GM18909 (cell line): ENCODE results near the gene HGF.

Experiments
- ATAC-seq: cut with Tn5 transposase; IDR thresholded peaks from one replicate; pipeline ENCODE4 v1.9.1; 2021; ENCODE audit warnings: mild to moderate bottlenecking; ENCODE audit not compliant: unreplicated experiment, poor library complexity

HGF gene

DNA sequence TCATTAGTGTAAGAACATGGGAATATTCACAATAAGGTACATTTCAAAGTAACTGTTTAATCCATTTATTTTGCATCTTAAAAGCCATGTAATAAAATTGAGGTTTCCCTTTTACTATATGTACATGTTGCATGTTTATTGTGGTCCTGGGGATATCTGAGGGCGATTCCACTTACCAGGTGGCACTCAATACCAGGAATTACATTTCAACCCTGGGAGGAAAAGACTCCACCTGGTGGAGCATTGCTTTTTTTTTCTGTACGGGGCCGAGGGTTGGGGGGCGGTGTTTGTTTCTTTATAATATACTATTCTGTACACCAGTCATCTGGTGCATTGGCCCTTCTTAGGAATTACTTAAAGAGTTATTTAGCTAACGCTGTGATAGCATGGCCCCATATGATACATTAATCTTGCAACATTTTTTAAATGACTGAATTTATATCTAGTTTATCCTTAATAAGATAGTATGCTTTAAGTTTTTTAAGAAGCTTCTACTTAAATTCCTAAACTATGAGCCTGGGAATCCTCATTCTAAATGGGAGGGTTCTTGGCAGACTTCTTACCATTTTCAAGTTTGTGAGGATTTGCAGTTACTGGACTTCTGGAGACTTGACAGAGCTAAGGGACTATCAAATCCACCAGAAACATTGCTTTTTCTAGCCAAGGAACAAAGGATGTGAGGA lies 7.2 kb upstream of the HGF start:
- ATAC-seq, result no peak

DNA sequence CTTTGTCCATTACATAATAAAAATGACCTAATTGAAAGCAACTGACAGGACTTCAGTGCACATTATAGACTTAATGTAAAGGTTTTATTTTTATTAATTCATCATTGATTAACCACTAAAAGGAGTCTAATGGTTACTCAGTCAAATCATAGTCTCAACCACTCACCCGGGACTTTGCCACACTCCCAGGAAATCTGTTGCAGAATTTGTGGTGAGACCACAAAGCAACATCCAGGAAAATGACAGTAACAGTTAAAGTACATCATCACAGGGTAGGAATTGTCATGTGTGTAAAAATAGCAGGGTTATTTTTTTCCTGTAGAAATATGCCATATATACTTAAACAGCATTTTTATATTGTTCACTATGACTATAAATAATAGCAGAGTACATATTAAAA lies 6.3 kb upstream of the HGF start:
- ATAC-seq, result no peak

- no peak for ATAC-seq
Measured at GRCh38 chr7:81775560-81775959, 5.7 kb upstream of the HGF start.

DNA sequence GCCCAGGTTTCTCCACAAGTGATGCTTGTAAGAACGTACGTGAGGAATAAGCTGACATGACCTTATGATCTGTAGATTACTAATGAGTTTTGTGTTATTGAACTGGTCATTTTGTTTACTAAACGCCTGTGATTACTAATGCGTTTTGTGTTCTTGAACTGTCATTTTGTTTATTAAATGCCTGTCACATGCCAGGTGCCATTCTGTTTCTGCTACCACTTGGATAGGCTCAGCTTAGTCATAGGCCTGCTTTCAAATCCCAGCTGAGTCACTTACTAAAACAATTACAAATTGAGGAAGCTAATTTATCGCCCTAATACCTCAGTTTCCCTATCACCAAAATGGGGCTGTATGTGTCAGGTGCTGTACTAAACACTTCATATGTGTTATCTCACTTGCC lies 4.7 kb upstream of the HGF start:
- no peak for ATAC-seq

- ATAC-seq, result no peak
Measured at GRCh38 chr7:81770728-81771223, 929 bp upstream of the HGF start.

GRCh38 chr7:81768951-81769778 lies 682 bp downstream of the HGF start:
- no peak for ATAC-seq

GRCh38 chr7:81767926-81768325 lies 1.9 kb downstream of the HGF start:
- ATAC-seq, result no peak

GRCh38 chr7:81761821-81762220 lies 8.0 kb downstream of the HGF start:
- ATAC-seq, result no peak

DNA sequence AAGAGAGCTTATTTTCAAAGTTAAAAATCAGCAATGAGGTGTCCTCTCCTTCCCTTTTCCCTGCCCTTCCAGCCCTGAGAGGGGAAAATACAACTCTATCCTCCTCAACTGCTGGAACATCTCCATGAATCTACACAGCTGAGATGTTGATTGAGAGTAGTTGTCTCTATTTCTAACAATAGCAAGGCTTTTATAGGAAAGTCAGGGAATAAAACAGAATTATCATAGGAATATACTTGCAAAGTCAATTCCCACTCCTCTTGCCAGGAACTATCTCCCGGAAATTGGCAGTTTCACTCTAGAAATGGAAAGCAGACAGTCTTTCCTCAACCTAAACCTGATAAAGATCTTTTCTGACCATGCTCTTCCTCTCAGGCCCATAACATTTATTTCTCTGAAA lies 8.8 kb downstream of the HGF start:
- ATAC-seq, result no peak

DNA sequence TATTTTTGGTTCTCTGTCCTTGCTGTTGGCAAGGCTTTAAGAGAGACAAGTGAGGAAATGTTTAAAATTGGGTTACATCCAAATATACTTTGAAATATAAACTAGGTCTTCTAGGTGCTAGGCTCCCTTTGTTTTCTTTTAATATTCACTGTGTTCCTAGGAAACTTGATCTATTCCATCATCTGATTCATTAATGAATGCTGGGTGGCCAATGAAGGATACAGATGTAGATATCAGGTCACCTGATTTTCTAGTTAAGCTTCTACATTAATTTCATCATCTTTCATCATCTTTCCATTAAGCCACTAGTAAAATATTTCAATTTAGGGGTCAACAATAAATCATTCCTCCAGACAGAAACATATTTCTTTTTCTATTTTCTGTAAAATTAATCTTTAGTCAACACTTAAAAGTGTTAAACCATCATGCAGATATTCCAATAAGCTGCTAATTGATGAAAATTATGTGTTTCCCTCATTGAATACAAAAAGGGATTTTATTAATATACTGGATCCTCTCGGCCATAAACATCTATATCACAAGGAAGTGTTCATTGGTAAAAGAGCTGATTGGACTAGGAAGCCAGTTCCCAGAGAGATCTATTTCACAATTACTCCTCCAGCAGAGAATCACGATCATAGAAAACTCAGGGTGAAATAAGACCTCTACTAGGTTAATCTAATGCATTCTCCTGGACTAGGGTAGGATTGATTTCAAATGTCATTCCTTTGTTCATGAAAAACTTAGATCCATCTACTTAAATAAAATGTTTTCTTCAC lies 14.7 kb downstream of the HGF start:
- ATAC-seq, result no peak

DNA sequence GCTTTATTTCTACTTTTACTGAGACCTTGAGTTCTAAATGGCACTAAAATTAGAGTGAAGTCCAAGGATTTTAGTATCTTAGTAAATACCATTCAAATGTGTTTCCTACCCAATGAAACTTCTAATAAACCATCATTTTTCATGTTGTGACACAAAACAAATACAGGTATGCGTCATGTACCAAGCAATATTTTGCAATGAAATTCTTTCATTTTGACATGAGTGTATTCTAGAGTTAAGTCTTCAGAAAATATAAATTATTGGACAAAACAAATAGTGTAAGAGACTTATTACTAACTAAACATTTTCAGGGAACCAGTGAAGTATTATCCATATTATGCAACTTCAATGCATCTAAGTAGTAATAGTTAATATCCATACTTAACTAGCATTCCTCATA lies 16.5 kb downstream of the HGF start:
- ATAC-seq, result no peak

DNA sequence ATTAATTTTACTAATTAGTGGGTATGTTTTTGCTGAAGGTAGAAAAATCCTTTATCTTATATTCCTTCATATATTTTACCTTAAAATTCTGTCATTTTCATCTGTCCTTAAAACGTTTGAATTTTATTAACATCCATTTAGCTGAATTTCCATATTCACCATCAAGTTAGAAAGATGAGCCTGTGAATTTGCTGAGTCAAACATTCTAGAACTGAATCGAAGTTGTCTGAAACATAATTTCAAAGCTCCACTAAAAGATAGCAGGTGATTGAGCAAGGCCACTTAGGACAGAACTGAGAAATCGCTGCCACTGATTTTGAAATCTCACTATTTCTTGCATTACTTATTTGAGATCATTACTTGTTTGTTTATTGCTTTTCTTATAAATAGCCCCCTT lies 17.5 kb downstream of the HGF start:
- ATAC-seq, result no peak

DNA sequence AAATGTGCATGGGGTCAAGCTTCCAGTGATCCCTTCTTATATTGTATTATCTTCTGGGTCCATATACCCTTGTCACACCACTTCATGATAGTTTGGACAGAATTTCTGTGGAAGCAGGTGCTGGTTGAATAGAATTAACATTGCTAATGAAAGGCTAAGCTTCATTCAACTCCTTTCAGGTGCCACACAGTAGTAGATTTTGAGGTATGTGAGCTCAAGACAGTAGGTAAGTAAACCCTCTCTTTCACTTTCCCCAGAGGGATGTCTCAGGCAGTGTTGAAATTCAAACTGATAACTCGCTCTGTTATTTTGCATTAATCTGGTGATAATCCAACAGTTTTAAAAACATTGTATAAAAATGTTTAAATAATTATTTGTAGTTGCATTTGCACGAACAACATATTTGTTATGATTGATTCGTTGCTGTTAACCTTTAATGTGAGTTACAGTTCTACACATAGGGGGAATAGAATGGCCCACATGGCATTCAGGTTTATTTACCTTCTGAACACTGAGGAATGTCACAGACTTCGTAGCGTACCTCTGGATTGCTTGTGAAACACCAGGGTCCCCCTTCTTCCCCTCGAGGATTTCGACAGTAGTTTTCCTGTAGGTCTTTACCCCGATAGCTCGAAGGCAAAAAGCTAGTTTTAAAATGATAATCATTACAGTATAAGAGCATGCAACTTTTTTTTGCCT lies 18.1 kb downstream of the HGF start:
- ATAC-seq, result no peak

DNA sequence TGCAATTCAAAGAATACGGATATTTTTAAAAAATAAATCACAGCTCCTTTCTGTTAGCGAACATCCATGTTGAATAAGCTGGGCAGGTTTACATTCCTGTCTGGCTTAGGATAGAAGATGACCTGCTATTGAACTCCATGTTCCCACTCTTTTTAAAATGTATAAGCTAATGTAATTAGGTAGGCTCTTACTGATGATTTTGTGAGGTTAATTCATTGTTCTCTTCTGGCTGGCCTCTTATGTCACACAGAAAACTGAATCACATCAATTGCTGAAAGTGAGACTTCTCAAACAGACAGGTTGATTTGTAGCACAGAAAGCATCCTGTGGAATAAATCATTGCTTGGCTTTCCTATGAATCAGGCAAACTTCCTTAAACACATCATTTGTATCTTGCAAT lies 24.2 kb downstream of the HGF start:
- no peak for ATAC-seq

DNA sequence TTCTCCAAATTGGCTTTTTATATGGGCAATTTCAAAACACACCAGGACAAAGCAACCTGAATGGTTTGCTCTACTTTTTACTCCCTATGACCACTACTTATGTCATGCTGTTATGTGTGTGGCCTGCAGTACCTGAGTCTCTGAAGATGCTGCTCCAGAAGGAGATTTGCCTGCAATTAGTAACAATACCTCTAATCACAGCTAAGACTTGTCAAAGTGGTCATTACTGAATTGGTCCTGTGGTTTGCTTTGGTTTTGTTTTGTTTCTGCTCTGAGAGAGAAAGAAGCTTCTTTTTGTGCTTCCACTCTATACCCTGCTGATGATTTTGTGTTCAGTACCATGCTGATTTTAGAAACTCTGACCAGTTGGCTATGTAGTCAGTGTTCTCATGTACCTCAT lies 25.5 kb downstream of the HGF start:
- ATAC-seq, result no peak

DNA sequence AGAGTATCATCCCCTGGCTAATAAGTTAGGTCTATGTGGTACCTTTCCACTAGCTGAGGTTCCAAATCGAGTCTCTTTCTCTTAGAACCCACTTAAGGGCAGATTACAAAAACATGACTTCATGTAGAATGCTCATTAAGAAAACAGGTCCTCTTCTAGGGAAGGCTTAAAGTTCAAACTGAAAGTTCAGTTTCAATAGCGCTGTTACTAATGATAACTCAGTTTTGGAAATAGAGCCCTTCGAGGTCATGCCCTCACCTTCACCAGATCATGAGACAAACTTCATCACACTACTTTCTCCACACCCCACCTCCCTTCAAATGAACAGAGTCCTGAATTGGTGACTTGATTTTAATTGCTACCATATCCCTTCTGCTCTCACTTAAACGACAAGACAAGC lies 26.2 kb downstream of the HGF start:
- ATAC-seq, result no peak

DNA sequence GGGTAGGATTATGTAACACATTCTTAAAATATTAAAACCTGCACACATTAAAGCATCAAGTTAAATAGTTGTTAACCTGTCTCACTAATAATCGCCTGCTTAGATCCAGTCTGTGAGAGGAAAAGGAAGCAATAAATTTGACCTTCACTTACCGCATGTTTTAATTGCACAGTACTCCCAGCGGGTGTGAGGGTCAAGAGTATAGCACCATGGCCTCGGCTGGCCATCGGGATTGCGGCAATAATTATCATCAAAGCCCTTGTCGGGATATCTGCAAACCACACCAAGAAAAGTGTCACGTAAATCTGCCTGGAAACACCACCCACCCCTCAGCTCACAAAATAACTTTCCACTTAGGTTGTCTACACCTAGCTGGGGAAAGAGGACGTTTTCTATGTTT lies 26.6 kb downstream of the HGF start:
- no peak for ATAC-seq

GRCh38 chr7:81740403-81740802 lies 29.4 kb downstream of the HGF start:
- ATAC-seq, result no peak

DNA sequence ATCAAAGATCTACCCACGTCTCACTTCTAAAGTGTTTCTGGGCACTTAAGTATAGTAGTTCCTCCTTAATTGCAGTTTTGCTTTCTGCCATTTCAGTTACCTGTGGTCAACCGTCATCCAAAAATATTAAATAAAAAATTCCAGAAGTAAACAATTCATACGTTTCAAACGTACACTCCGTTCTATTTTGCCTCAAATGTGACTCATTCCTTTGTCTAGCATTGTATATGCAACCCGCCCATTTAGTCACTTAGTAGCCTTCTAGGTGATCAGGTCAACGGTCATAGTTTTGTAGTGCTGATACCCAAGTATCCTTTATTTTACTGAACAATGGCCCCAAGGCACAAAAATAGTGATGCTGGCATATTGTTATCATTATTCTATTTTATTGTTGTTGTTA lies 33.8 kb downstream of the HGF start:
- no peak for ATAC-seq

DNA sequence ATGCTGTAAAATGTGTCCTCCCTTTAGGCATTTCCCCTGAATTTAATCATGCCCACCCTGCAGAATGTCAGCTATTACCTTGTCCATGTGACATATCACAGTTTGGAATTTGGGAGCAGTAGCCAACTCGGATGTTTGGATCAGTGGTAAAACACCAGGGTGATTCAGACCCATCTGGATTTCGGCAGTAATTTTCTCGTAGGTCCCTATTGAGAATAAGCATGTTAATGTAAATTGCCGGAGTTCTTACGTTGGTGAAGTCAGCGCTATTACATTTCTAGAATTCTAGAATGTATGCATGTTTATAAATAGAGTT lies 44.1 kb downstream of the HGF start:
- no peak for ATAC-seq
